ENCODE data around the gene MAGEA4.

DNA sequence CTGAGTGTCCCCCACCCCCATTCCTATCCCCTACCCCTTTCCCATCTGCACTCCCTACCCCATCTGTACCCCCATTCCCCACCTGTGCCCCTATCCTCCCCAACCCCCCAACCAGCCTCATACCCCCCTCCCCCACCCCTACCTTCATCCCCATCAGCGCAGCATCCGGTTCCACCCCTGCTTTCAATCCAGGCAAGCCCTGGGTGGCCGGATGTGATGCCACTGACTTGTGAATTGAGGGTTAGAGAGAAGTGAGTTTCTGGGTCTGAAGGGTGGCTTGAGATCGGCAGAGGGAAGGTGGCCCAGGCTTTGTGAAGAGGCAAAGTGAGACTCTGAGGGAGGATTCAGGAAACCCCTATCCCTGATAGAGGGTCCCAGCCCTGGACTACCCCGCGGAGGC is 7.8 kb downstream of the MAGEA4 start:
- TF ChIP-seq, protein P1, sequence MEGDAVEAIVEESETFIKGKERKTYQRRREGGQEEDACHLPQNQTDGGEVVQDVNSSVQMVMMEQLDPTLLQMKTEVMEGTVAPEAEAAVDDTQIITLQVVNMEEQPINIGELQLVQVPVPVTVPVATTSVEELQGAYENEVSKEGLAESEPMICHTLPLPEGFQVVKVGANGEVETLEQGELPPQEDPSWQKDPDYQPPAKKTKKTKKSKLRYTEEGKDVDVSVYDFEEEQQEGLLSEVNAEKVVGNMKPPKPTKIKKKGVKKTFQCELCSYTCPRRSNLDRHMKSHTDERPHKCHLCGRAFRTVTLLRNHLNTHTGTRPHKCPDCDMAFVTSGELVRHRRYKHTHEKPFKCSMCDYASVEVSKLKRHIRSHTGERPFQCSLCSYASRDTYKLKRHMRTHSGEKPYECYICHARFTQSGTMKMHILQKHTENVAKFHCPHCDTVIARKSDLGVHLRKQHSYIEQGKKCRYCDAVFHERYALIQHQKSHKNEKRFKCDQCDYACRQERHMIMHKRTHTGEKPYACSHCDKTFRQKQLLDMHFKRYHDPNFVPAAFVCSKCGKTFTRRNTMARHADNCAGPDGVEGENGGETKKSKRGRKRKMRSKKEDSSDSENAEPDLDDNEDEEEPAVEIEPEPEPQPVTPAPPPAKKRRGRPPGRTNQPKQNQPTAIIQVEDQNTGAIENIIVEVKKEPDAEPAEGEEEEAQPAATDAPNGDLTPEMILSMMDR (conservative IDR thresholded peaks at IDR 0.05; ENCODE audit: low read length): no peak
- no peak for TF ChIP-seq EZH2phosphoT487 (IDR thresholded peaks at IDR 0.05; ENCODE audit: borderline replicate concordance, low read depth, low read length)
